Measurements from ENCODE around the gene SLC2A5. TPM values are rescaled to one million over a fixed set of nuclear protein-coding genes. Genes with fewer than 3 reads are reported as not detected.

SLC2A5 gene
- total and polyA plus RNA-seq, 2 of the 4 experiments (the other 2 are of a cell fraction): 0.03 to 0.18 TPM

DNA sequence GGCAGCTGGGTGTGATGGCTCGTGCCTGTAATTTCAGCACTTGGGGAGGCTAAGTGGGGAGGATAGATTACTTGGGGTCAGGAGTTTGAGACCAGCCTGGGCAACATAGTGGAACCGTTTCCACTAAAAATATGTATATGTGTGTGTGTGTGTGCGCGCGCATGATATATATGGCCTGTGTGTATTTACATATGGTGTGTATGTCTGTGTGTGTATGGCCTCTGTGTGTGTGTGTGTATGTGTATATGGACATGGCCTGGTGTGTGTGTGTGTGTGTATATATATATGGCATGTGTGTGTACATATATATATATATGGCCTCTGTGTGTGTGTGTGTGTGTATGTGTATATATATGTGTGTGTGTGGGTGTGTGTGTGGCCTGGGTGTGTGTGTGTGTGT is 27.2 kb downstream of the SLC2A5 start:
- Histone ChIP-seq H3K18ac (ENCODE audit: low read depth, low read length) (no peak overlapping the region), H3K4me3 (ENCODE audit: insufficient read depth, low read depth, low read length) (no peak overlapping the region), H3K56ac (ENCODE audit: extremely low read depth, insufficient read depth, low read length) (no peak overlapping the region), H4K20me1 (ENCODE audit: insufficient read depth, low read length) (no peaks in the 10 kb centered on the region), H3K14ac (replicated peaks; ENCODE audit: low read depth, low read length) (no peak overlapping the region), H3K79me1 (ENCODE audit: low read depth in 1 of 2, low read length in 2 of 2) (no peaks in the 10 kb centered on the region), H3K27me3 (ENCODE audit: control insufficient read depth, insufficient read depth, low read length) (peaks cover 56% of the 10 kb centered on the region), H2BK5ac (ENCODE audit: low read depth, low read length, poor library complexity, severe bottlenecking) (peak overlapping the region; percentile 65), H3K9ac (ENCODE audit: low read depth, low read length) (no peak overlapping the region), H4K91ac (ENCODE audit: insufficient read depth, low read depth, low read length) (no peak overlapping the region), H4K5ac (ENCODE audit: low read depth, low read length) (no peak overlapping the region), H3K4ac (ENCODE audit: low read depth, low read length) (no peak overlapping the region), H3K36me3 (ENCODE audit: control insufficient read depth, insufficient read depth, low read length) (no peaks in the 10 kb centered on the region), H3K9me1 (ENCODE audit: insufficient read depth, low read length) (no peaks in the 10 kb centered on the region), H3K4me1 (ENCODE audit: control insufficient read depth, insufficient read depth, low read length) (no peaks in the 10 kb centered on the region), H4K8ac (ENCODE audit: low read depth in 2 of 2, low read length in 2 of 2) (no peak overlapping the region), H2AFZ (replicated peaks; ENCODE audit: low read length, poor library complexity) (no peak overlapping the region), H2BK15ac (ENCODE audit: low read depth, low read length) (no peak overlapping the region), H2AK9ac (replicated peaks; ENCODE audit: low read depth, low read length, poor library complexity) (no peak overlapping the region), H2BK120ac (ENCODE audit: low read depth, low read length) (no peak overlapping the region), H2AK5ac (ENCODE audit: low read depth, low read length) (no peak overlapping the region), H2BK20ac (ENCODE audit: low read depth, low read length) (no peak overlapping the region), H3K23ac (ENCODE audit: low read depth, low read length) (no peak overlapping the region), H3K4me2 (ENCODE audit: low read depth, low read length) (no peak overlapping the region), H3K27ac (ENCODE audit: insufficient read depth, low read length) (no peak overlapping the region), H3K9me3 (ENCODE audit: control insufficient read depth, insufficient read depth, low read length) (no peaks in the 10 kb centered on the region)
- BruUV-seq (replicated peaks): no TSS peak
- POLR2A ChIA-PET (ENCODE audit: unreplicated experiment): no interaction called here
- CTCF ChIA-PET: no interaction called here
- in situ Hi-C loops (cut with MboI; ENCODE audit: low sequenced_read_pairs): no loop called here
- dilution Hi-C loops (cut with HindIII; ENCODE audit: low sequenced_read_pairs, unreplicated experiment): no loop called here
- WGBS, 2 experiments (ENCODE audit: extremely low coverage in 2 of 2, insufficient read length in 1 of 2): 69% methylated on average over 5 of the region's 5 CpGs; no CpG with 5 or more reads in 1 of the 2 experiments
- ATAC-seq (ENCODE audit: low read depth) (no peak), DNase-seq (no peak)
- TF ChIP-seq CHD1 (IDR thresholded peaks at IDR 0.05; ENCODE audit: low read depth, low read length) (no peak), FOS (IDR thresholded peaks at IDR 0.05; ENCODE audit: low read depth, low read length) (no peak), RFX5 (IDR thresholded peaks at IDR 0.05; ENCODE audit: low read depth, low read length) (no peak), MAZ (IDR thresholded peaks at IDR 0.05; ENCODE audit: borderline replicate concordance, low read depth, low read length) (no peak), MXI1 (IDR thresholded peaks at IDR 0.05; ENCODE audit: borderline replicate concordance, low read depth, low read length) (no peak), RAD21 (IDR thresholded peaks at IDR 0.05; ENCODE audit: low read length) (no peak), NFE2L2 (IDR thresholded peaks at IDR 0.05; ENCODE audit: low read depth, low read length) (no peak), CEBPB (IDR thresholded peaks at IDR 0.05; ENCODE audit: low read depth, low read length) (no peak), MAFK (IDR thresholded peaks at IDR 0.05; ENCODE audit: low read depth, low read length) (no peak), BHLHE40 (IDR thresholded peaks at IDR 0.05; ENCODE audit: low read depth, low read length) (no peak)
- TF ChIP-seq, protein P1, sequence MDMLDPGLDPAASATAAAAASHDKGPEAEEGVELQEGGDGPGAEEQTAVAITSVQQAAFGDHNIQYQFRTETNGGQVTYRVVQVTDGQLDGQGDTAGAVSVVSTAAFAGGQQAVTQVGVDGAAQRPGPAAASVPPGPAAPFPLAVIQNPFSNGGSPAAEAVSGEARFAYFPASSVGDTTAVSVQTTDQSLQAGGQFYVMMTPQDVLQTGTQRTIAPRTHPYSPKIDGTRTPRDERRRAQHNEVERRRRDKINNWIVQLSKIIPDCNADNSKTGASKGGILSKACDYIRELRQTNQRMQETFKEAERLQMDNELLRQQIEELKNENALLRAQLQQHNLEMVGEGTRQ (IDR thresholded peaks at IDR 0.05; ENCODE audit: low read depth, low read length): no peak
- TF ChIP-seq, protein P2, sequence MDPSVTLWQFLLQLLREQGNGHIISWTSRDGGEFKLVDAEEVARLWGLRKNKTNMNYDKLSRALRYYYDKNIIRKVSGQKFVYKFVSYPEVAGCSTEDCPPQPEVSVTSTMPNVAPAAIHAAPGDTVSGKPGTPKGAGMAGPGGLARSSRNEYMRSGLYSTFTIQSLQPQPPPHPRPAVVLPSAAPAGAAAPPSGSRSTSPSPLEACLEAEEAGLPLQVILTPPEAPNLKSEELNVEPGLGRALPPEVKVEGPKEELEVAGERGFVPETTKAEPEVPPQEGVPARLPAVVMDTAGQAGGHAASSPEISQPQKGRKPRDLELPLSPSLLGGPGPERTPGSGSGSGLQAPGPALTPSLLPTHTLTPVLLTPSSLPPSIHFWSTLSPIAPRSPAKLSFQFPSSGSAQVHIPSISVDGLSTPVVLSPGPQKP (IDR thresholded peaks at IDR 0.05; ENCODE audit: borderline replicate concordance, low read depth, low read length): no peak
- intact Hi-C loops (cut with micrococcal nuclease): no loop called here
